DMS53 (cell line): ENCODE measurements around the gene BRIX1.
"Not testable (repeated sequence)": the region's sequence is repeated elsewhere in the genome, so short reads cannot be mapped to it uniquely, and the experiment has no call there.

Experiments
- DNase-seq: peaks from one replicate; lab custom pipeline; 2025; lab: John Stamatoyannopoulos, UW

Gene BRIX1

GRCh38 chr5:34967540-34967939 is 52.0 kb downstream of the BRIX1 start:
- DNase-seq = no peak

GRCh38 chr5:34968258-34968657 is 52.7 kb downstream of the BRIX1 start:
- DNase-seq = no peak

- no peak for DNase-seq
Observed at GRCh38 chr5:34970552-34970951, 55.0 kb downstream of the BRIX1 start.

- DNase-seq = not testable (repeated sequence)
Observed at GRCh38 chr5:34971655-34972054, 56.1 kb downstream of the BRIX1 start.
